GM18861 (cell line): Measurements from ENCODE around the gene MTCL1.

Source experiments
- ATAC-seq: cut with Tn5 transposase; IDR thresholded peaks from one replicate; pipeline ENCODE4 v1.9.1; 2021; ENCODE audit not compliant: unreplicated experiment

Gene MTCL1

DNA sequence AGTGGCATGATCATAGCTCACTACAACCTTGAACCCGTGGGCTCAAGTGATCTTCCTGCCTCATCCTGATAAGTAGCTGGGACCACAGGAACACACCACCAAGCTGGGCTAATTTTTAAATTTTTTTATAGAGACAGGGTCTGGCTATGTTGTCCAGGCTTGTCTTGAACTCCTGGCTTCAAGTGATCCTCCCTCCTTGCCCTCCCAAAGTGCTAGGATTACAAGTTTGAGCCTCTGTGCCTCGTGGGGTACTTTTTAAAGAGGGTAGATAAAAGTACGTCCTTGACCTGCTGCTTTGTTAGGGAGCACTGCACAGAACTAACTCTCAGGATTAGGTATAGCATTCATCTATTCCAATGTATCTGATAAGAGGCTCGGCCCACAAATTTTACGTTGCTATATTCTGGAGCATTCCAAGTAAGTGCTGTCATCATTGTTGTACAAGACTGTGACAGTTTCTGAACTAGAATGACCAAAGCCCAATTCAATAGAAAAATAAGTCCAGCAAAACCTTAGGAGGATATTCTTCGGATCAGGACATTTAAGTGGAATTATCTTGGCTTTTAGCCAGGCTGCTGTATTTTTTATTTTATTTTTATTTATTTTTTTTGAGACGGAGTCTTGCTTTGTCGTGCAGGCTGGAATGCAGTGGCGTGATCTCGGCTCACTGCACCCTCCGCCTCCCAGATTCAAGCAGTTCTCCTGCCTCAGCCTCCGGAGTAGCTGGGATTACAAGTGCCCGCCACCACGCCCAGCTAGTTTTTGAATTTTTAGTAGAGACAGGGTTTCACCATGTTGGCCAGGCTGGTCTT is 4.1 kb downstream of the MTCL1 start:
- ATAC-seq = no peak

GRCh38 chr18:8711736-8712135 is 6.4 kb downstream of the MTCL1 start:
- ATAC-seq = no peak

- ATAC-seq = no peak
Measured at GRCh38 chr18:8713691-8714090, 8.3 kb downstream of the MTCL1 start.

DNA sequence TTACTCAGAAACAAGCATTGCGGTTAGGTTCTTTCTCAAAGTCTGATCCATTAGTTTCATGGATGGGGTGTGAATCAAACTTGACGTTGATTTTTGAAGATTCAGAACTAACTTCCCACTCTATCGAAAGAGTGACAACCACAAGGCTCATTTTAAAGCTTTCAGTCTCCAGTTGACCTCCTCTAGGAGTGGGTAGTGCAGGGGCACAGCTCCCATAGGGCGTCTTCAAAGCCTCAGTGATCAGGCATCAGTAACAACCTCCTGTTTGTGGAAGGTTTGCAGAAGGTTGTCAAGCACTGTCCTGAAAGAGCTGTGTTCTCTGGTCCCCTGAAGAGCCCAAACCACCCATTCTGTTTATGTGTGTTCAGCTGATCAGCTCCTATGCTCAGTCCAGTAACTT is 10.2 kb downstream of the MTCL1 start:
- ATAC-seq = no peak

- ATAC-seq = no peak
Measured at GRCh38 chr18:8717011-8717770, 11.8 kb downstream of the MTCL1 start.

DNA sequence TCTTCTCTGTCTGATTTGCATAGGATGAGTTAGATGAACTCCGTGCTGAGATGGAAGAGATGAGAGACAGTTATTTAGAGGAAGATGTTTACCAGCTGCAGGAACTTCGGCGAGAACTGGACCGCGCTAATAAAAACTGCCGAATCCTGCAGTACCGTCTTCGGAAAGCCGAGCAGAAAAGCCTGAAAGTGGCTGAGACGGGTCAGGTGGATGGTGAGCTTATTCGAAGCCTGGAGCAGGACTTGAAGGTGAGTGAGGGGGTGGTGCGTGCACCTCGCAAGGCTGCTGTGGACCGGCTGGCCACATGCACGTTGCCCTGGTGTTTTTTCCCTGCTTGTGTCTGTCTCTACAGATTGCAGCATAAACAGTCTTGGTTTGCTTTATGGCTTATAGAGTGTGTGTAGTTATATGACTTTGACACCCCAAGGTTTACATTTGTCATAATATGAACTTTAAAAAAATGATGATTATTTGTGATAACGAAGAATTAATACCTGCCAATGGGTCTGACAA is 13.1 kb downstream of the MTCL1 start:
- ATAC-seq = no peak

GRCh38 chr18:8719192-8719591 is 13.8 kb downstream of the MTCL1 start:
- ATAC-seq = no peak

GRCh38 chr18:8720141-8720540 is 14.8 kb downstream of the MTCL1 start:
- no peak for ATAC-seq

DNA sequence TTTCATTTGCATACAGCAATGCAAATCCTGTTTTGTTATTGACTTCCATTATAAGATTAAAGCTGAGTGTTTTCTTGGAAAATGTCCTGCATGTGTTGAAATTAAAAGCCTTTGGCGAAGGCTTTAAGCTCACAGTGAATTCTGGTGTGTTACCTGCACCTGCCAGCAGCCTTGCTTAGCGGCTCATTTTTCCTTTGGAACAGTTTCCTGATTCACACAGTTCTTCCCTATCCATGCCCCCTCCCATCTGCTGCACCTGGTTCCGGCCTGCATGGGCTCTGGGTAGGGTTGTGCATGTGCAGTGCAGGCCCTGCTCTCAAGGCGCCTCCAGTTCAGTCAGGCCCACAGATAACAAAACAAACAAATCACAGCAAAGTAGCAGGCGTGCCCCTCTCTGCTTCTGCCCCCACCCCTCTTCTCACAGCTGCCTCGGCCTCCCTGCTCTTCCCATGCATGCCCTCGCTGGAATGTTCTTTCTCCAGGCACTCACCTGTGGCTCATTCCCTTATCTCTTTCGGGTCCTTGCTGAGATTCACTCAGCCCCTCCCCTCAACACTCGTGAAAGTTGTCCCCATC is 15.8 kb downstream of the MTCL1 start:
- no peak for ATAC-seq

DNA sequence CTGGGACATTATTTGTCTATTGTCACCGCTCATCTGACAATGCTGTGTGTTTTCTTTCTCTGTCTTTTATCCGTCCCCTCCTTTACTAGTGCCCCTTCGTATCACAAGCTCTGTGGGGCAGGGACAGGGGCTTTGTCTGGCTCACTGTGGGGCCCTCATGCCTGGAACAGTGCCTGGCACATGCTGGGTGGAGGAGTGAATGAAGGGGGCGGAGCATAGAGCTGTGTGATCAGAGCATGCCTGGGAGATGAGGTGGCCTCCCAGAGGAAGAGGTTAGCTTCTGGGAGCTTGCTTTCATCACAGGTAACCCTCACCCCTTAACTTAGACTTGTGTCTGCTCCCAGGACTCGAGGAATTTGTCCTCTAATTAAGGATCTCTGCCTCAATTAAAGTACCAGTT is 16.4 kb downstream of the MTCL1 start:
- ATAC-seq = no peak

GRCh38 chr18:8722946-8723820 is 17.8 kb downstream of the MTCL1 start:
- ATAC-seq = no peak

DNA sequence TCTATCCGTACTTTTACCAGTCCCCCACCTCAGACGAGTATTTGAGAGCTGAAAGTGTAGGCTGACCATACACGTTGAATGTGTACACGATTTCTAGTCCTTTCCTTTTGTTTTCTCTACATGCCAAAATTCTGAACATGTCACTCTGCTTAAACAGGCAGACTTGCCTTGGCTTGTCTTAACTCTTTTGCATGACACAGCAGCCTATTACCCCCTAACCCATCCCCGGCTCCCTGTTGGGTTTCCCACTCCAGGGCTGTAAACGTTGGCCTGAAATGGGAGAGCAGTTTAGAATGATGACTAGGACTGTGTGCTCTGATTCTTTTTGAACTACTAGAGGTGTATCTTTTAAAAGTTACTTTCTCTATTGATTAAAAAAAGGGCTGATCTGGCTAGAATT is 19.1 kb downstream of the MTCL1 start:
- no peak for ATAC-seq

GRCh38 chr18:8726281-8726680 is 20.9 kb downstream of the MTCL1 start:
- no peak for ATAC-seq

DNA sequence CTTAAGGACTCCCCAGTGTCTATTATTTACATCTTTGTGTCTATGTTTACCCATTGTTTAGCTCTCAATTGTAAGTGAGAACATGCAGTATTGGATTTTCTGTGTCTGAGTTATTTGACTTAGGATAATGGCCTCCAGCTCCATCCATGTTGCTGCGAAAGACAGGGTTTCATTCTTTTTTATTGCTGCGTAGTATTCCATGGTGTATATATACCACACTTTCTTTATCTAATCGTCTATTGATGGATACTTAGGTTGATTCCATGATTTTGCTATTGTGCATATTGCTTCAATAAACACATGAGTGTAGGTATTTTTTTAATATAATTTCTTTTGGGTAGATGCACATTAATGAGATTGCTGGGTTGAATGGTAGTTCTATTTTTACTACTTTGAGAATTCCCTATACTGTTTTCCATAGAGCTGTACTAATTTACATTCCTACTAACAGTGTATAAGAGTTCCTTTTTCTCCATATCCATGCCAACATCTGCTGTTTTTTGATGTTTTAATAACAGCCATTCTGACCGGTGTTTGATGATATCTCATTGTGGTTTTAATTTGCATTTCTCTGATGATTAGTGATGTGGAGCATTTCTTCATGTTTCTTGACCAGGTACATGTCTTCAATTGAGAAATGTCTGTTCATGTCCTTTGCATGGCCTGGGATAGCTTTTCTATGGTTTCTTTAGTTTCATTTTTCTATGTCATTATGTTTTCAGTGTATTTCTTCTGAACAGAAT is 21.8 kb downstream of the MTCL1 start:
- no peak for ATAC-seq

GRCh38 chr18:8730080-8730827 is 24.9 kb downstream of the MTCL1 start:
- no peak for ATAC-seq

- ATAC-seq = no peak
Measured at GRCh38 chr18:8732442-8733360, 27.3 kb downstream of the MTCL1 start.

DNA sequence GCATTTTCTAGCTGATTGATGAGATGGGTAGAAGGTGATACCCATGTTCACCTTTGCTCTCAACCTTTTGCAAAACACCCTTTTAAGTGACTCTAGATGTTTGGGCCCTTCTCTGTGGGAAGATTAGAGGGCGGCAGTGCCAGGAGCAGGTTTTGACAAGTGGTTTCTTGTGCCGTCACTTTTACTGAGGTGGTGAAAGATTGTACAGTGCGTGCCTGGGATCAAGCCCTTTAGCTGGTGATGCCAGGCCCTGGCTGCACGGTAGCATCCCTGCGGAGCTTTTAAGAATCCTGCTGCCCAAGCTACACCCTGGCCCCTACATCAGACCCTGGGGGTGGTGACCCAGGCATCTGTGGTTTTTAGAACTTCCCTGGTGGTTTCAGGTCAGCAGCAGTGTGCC is 29.1 kb downstream of the MTCL1 start:
- ATAC-seq = no peak

DNA sequence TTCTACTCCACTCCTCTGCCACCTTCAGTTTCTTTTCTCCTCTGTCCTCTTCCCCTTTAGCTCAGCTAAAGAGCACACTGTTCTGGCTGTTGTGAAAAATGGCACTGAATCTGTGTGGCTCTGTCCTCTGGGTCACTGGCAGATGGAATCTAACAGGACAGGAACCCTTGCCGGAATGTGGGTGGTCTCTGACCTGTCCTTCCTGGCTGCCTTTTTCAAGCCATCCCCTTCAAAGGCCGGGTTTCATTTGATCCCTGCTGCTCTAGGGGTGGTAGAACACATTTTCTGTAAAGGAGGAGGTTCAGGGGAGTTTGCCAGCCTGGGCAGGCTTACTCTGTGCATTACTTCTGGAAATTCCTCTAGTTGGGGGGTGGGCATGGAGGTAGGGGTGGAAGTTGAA is 29.9 kb downstream of the MTCL1 start:
- no peak for ATAC-seq
